NB4 (cell line): ENCODE data around the gene MED13L.

Source experiments
- DNase-seq: peaks from one replicate; pipeline ENCODE4 v3.0.0; 2010; ENCODE audit warnings: low read depth
- H3K4me3 ChIP-seq: one replicate; pipeline ENCODE4 v1.5.1; 2011; ENCODE audit warnings: mild to moderate bottlenecking, low read depth, low read length, moderate library complexity
- MYC ChIP-seq: IDR thresholded peaks from 2 replicates; pipeline ENCODE4 v1.6.1; 2011; ENCODE audit warnings: low read depth, low read length
- POLR2A ChIP-seq: IDR thresholded peaks from 2 replicates; pipeline ENCODE4 v1.6.1; 2011; ENCODE audit warnings: mild to moderate bottlenecking; ENCODE audit not compliant: insufficient read length; ENCODE audit errors: extremely low read depth
- TF ChIP-seq, protein P1 (sequence below): IDR thresholded peaks from 2 replicates; pipeline ENCODE4 v1.6.1; 2011; ENCODE audit warnings: low read depth, low read length
- TF ChIP-seq, protein P2 (sequence below): IDR thresholded peaks from one replicate; pipeline ENCODE4 v1.5.1; 2012; ENCODE audit warnings: low read depth, low read length

Gene MED13L

DNA sequence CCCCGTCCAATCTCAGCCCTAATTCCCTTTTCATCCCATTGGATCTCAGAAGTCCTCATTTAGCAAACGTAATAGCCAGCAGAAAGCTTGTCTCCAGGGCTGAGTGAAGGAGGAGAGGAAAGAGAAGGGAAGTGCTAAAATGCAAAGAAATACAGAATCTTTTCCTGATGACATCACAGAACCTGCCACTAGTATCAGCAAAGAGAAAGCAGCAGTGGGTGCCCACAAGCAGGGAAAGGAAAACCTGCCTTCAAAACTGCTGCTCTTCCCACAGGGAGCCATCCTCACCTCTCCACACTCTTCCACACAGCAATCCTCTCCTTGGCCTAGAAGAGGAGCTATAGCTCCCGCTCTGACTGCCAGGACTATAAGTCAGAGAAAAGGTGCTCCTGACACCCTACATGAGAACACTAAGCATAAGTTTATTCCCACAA lies 11.3 kb downstream of the MED13L start:
- DNase-seq, result no peak
- TF ChIP-seq, protein P1, sequence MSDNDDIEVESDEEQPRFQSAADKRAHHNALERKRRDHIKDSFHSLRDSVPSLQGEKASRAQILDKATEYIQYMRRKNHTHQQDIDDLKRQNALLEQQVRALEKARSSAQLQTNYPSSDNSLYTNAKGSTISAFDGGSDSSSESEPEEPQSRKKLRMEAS, result no peak
- no peak for TF ChIP-seq POLR2A
- TF ChIP-seq, protein P2, sequence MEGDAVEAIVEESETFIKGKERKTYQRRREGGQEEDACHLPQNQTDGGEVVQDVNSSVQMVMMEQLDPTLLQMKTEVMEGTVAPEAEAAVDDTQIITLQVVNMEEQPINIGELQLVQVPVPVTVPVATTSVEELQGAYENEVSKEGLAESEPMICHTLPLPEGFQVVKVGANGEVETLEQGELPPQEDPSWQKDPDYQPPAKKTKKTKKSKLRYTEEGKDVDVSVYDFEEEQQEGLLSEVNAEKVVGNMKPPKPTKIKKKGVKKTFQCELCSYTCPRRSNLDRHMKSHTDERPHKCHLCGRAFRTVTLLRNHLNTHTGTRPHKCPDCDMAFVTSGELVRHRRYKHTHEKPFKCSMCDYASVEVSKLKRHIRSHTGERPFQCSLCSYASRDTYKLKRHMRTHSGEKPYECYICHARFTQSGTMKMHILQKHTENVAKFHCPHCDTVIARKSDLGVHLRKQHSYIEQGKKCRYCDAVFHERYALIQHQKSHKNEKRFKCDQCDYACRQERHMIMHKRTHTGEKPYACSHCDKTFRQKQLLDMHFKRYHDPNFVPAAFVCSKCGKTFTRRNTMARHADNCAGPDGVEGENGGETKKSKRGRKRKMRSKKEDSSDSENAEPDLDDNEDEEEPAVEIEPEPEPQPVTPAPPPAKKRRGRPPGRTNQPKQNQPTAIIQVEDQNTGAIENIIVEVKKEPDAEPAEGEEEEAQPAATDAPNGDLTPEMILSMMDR, result no peak
- no peak for TF ChIP-seq MYC
- H3K4me3 ChIP-seq, result no peak overlapping the region

DNA sequence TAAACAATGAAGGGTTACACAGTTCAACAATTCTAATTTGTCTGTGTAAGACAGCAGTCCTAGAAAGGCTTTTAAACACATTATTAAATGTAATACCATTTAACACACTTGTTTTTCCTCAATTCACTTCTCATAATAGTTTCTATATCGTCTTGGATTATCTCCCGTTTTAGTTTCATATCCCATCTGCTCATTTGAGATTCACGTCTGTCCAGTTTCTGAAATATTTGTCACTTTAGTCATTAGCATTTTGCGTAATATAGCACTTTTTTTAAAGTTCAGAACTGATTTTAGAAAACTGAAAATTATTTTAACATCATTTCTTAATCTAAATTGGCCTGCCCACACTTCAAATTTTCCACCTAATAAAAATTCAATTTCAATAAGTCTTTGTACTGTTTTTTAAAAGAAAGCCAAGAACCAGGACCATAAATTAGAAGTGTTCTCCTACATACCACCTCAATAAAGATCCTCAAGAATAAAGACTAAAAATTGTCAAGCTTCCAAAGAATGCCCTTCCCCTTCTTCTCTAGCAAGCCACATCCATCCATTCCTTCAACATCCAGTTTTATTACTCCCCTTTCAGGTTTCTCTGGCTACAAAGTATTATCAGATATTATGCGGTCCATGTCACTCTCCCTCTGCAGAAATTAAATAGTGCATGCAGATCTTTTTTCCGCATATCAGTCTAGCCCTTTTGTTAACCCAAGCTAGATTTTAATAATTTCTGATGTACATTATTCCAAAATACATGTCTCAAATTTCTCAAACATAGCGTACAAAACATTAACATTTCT lies 11.9 kb downstream of the MED13L start:
- no peak for TF ChIP-seq MYC
- TF ChIP-seq, protein P2, result no peak
- TF ChIP-seq, protein P1, result no peak
- TF ChIP-seq POLR2A, result no peak
- DNase-seq, result no peak
- no peak overlapping the region for H3K4me3 ChIP-seq

DNA sequence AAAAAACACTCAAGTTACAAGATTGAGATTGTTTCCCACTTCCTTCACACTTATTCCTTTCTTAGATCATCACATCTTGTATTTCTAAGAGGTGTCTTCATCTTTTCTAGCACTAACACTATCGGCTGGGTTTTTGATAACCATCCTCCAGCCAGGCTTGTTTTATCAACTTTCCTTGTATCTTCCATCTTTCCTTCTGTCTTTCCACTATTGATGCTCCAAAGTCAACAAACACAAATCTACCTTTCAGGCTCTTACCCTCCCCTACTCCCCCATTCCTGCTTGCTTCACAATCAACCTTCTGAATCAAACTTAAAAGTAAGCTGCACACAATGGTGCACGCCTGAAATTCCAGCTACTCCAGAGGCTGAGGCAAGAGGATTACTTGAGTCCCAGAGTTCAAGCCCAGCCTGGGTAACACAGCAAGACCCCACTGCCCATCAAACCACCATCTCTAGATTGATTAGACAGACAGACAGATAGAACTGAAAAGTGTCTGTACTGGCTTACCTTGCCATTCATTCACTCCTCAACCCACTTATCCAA lies 12.9 kb downstream of the MED13L start:
- TF ChIP-seq, protein P1, result no peak
- TF ChIP-seq POLR2A, result no peak
- TF ChIP-seq MYC, result no peak
- TF ChIP-seq, protein P2, result no peak
- no peak overlapping the region for H3K4me3 ChIP-seq
- no peak for DNase-seq

DNA sequence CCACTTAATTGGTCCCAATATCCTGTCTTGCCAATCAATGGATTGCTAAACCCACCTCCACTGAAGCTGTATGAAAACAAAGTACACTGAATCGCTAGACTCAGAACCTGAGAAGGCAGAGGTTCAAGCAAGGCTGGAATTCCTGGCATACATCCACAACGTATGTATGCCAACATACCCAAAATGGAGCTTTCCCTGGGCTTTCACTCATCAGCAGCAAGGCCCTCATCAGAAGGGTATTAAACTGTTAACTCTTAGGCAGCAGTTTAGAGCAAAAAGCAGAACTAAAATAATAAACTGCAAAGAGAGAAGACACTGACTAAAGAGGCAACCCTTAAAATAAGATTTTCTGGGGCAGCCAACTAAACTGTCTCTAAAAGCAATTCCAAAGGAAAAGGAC lies 13.6 kb downstream of the MED13L start:
- no peak overlapping the region for H3K4me3 ChIP-seq
- DNase-seq, result peak; percentile 44
- TF ChIP-seq, protein P1, result no peak
- TF ChIP-seq MYC, result no peak
- TF ChIP-seq, protein P2, result no peak
- no peak for TF ChIP-seq POLR2A

DNA sequence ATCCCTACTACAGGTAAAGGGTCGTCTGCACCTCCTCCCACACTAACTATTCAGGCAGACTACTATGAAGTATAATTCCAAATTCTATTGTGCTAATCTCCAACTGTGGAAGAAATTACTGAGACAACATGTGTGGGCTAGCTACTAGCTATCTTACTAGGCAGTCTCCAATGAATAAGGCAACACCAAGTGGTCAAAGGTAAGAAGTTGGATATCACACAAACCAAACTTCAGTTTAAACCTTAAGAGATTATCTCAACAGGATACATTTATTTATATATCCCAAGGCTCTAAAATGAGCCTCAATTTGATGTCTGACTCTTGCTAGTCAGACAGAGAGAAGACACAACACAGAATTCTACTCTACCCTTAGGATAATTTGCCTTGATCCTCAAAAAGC lies 14.1 kb downstream of the MED13L start:
- H3K4me3 ChIP-seq, result no peak overlapping the region
- TF ChIP-seq POLR2A (no peak), MYC (no peak)
- TF ChIP-seq, protein P1, result no peak
- TF ChIP-seq, protein P2, result no peak
- no peak for DNase-seq
